Spleen (tissue), 11 donors: ENCODE measurements around the gene SDS. TPM values are rescaled to one million over a fixed set of nuclear protein-coding genes. Genes with fewer than 3 reads are reported as not detected.

ENCODE experiments used
- DNase-seq: peaks from one replicate; pipeline ENCODE4 v3.0.0-alpha.2; 2020
- H3K27ac ChIP-seq, 8 donors: fragments of 200-600 bp; sonication (generic) in 7 of 8; 1 replicate in 4 of 8; 2 replicates in 4 of 8; pipeline versions ENCODE4 v1.5.0 to v1.8.0; 2016 to 2021; ENCODE audit warnings: inconsistent platforms in 4 of 8, mild to moderate bottlenecking in 4 of 8, moderate library complexity in 1 of 8
- H3K27me3 ChIP-seq, 7 donors: fragments of 200-600 bp; sonication (generic) in 6 of 7; replicated peaks in 1 of 7; 1 replicate in 4 of 7; 2 replicates in 3 of 7; pipeline versions ENCODE4 v1.5.0 to v1.8.0; 2016 to 2021; ENCODE audit warnings: inconsistent platforms in 3 of 7, mild to moderate bottlenecking in 1 of 7
- H3K36me3 ChIP-seq, 6 donors: fragments of 200-600 bp; sonication (generic) in 5 of 6; 1 replicate in 4 of 6; 2 replicates in 2 of 6; pipeline versions ENCODE4 v1.5.0 to v1.8.0; 2016 to 2021; ENCODE audit warnings: inconsistent platforms in 2 of 6
- H3K4me1 ChIP-seq, 6 donors: fragments of 200-600 bp; sonication (generic) in 5 of 6; 1 replicate in 3 of 6; 2 replicates in 3 of 6; pipeline versions ENCODE4 v1.5.0 to v1.8.0; 2016 to 2021; ENCODE audit warnings: inconsistent platforms in 3 of 6
- H3K4me3 ChIP-seq, 8 donors: fragments of 200-600 bp; sonication (generic) in 7 of 8; 1 replicate in 4 of 8; 2 replicates in 4 of 8; pipeline versions ENCODE4 v1.5.0 to v1.8.0; 2016 to 2021; ENCODE audit warnings: inconsistent platforms in 4 of 8, mild to moderate bottlenecking in 4 of 8, moderate library complexity in 2 of 8
- H3K9me3 ChIP-seq, 8 donors: fragments of 200-600 bp; sonication (generic) in 7 of 8; 1 replicate in 4 of 8; 2 replicates in 4 of 8; pipeline versions ENCODE4 v1.5.0 to v1.8.0; 2016 to 2021; ENCODE audit warnings: inconsistent platforms in 4 of 8
- CTCF ChIP-seq, 11 experiments: fragments of 200-600 bp in 7 of 11; fragments of 450-650 bp in 4 of 11; sonication (generic) in 4 of 11; IDR thresholded peaks in 8 of 11; conservative IDR thresholded peaks in 3 of 11; 1 replicate in 7 of 11; 2 replicates in 4 of 11; pipeline versions ENCODE4 v1.4.0 to v1.8.0; 2016 to 2021; ENCODE audit warnings: antibody characterized with exemption in 11 of 11, inconsistent platforms in 4 of 11, mild to moderate bottlenecking in 1 of 11
- POLR2A ChIP-seq, 3 donors: fragments of 450-650 bp; IDR thresholded peaks; one replicate each; pipeline ENCODE4 v1.5.1; 2017; ENCODE audit warnings: antibody characterized with exemption in 3 of 3, mild to moderate bottlenecking in 1 of 3
- POLR2AphosphoS5 ChIP-seq, 3 donors: sonication (generic); formaldehyde crosslinking; IDR thresholded peaks; one replicate each; pipeline ENCODE4 v1.5.1; 2017; ENCODE audit warnings: antibody characterized with exemption in 3 of 3
- WGBS, 5 donors: extraction: QIAGEN DNeasy Blood & Tissue Kit in 3 of 5; methylation state at CpG; one replicate each; pipeline versions ENCODE4 v1.1.5 to v1.1.7; 2013 to 2018; 5-methylcytosine and 5-hydroxymethylcytosine counted together
- intact Hi-C: fragments of 100-400 bp; cut with DNase I; formaldehyde crosslinking; loops from one replicate; pipeline ENCODE4 v1.15.0; 2023; ENCODE audit warnings: low total_unique reads
- polyA plus RNA-seq, 3 donors: library from polyadenylated mRNA; stranded (reverse); fragments of 200-250 nt; gene quantifications; one replicate each; pipeline ENCODE4 v1.2.1, GENCODE V29; 2013
- total RNA-seq, 7 donors: library from RNA; depleted of rRNA in 3 of 7; stranded (reverse); fragments of >200 nt in 3 of 7; fragmentation: NEBNext Ultra II Directional in 4 of 7; extraction: Animal tissue kit (Norgen Biotek cat#: 25700) in 4 of 7; gene quantifications; one replicate each; pipeline versions ENCODE4 v1.1.0 to v1.2.1, GENCODE V29; 2016 to 2021
- donor health status: healthy with polysubstance abuse.
- donor health status: DM: no; HTN: no; CAD: no; lungs with moderate emphysema.
- donor health status: DM: no; HTN: no; CAD: no.
- donor health status: Bipolar disorder and iron deficiency.
- donor health status: healthy.
- donor health status: DM: no; HTN: no; CAD: no.
- donor health status: DM: yes; HTN: yes; CAD: no.

Gene SDS
- total and polyA plus RNA-seq, 10 donors = 0.61 to 3.5 (median 1.2) TPM; not detected in 1

DNA sequence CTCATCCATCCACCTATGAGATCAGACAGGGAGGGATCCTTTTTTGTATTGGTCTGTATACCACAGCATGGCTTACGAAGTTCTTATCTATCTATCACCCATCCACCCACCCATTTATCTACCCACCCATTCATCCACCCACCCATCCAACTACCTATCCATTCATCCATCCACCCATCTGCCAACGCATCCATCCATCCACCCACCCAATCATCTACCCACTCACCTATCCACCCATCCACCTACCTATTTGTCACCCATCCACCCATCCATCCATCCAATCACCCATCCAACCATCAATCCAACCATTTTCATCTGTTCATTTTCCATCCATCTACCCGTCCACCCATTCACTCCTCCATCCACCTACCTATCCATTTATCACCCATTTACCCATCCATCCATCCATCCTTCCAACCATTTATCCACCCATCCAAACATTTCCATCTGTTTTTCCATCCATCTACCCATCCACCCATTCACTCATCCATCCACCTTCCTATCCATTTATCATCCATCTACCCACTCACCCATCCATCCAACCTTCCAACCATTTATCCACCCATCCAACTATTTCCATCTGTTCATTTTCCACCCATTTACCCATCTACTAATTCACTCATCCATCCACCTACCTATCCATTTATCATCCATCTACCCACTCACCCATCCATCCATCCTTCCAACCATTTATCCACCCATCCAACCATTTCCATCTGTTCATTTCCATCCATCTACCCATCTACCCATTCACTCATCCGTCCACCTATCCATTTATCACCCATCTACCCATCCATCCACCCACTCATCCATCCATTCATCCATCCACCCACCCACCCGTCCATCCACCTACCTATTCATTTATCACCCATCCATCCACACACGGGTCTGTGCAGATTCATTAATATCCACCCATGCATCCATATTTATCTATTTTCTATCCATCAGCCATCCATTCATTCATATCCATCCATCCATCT lies 13.3 kb downstream of the SDS start:
- no peak overlapping the region for H3K27ac ChIP-seq
- DNase-seq = no peak
- 87 to 96% (median 93%) methylated on average over 6 of the region's 6 CpGs for WGBS, 5 donors
- H3K4me3 ChIP-seq = no peak overlapping the region
- TF ChIP-seq POLR2AphosphoS5 (IDR thresholded peaks at IDR 0.05) (no peak), CTCF (IDR thresholded peaks at IDR 0.05 in 8 of 11, conservative IDR thresholded peaks at IDR 0.05 in 3 of 11) (no peak), POLR2A (IDR thresholded peaks at IDR 0.05) (no peak)
- H3K4me1 ChIP-seq = no peaks in the 10 kb centered on the region
- intact Hi-C loops = no loop called here
- H3K9me3 ChIP-seq = peaks cover 0 to under 1% (median 0%) of the 10 kb centered on the region in 8 donors
- no peaks in the 10 kb centered on the region for H3K27me3 ChIP-seq
- peaks cover 0 to 62% (median 35%) of the 10 kb centered on the region in 6 donors for H3K36me3 ChIP-seq

- WGBS, 5 donors = 89 to 98% (median 92%) methylated on average over 13 to 14 of the region's 14 CpGs
- TF ChIP-seq CTCF (IDR thresholded peaks at IDR 0.05 in 8 of 11, conservative IDR thresholded peaks at IDR 0.05 in 3 of 11) (no peak), POLR2A (IDR thresholded peaks at IDR 0.05) (no peak), POLR2AphosphoS5 (IDR thresholded peaks at IDR 0.05) (no peak)
- Histone ChIP-seq H3K4me3 (no peak overlapping the region), H3K27ac (no peak overlapping the region), H3K9me3 (no peaks in the 10 kb centered on the region), H3K4me1 (no peaks in the 10 kb centered on the region), H3K36me3 (peaks cover 0 to 81% (median 48%) of the 10 kb centered on the region in 6 donors), H3K27me3 (no peaks in the 10 kb centered on the region)
- intact Hi-C loops = no loop called here
- no peak for DNase-seq
Observed at GRCh38 chr12:113388351-113388750, 15.3 kb downstream of the SDS start.

- 89 to 97% (median 96%) methylated on average over 11 of the region's 11 CpGs for WGBS, 5 donors
Observed at GRCh38 chr12:113387631-113388030, 16.1 kb downstream of the SDS start.

More at GRCh38 chr12:113387631-113388030, 16.1 kb downstream of the SDS start:
- Histone ChIP-seq H3K4me1 (no peaks in the 10 kb centered on the region), H3K27ac (no peak overlapping the region), H3K27me3 (no peaks in the 10 kb centered on the region), H3K9me3 (no peaks in the 10 kb centered on the region), H3K4me3 (no peak overlapping the region), H3K36me3 (peaks cover 0 to 85% (median 52%) of the 10 kb centered on the region in 6 donors)
- intact Hi-C loops = no loop called here
- DNase-seq = no peak
- no peak for TF ChIP-seq POLR2AphosphoS5 (IDR thresholded peaks at IDR 0.05)
- no peak for TF ChIP-seq POLR2A (IDR thresholded peaks at IDR 0.05)
- no peak for TF ChIP-seq CTCF (IDR thresholded peaks at IDR 0.05 in 8 of 11, conservative IDR thresholded peaks at IDR 0.05 in 3 of 11)
